Measurements from ENCODE around the gene RNF6. TPM values are rescaled to one million over a fixed set of nuclear protein-coding genes. Genes with fewer than 3 reads are reported as not detected.

The RNF6 gene
- total and polyA plus RNA-seq, 3 donors from 2014 or later: 34.7 to 42.8 (median 38.4) TPM

GRCh38 chr13:26219726-26220125 lies 2.4 kb downstream of the RNF6 start:
- peaks cover 8% of the 10 kb centered on the region for H3K4me1 ChIP-seq
- no peak overlapping the region for H3K4me3 ChIP-seq
- DNase-seq: no peak
- WGBS, 2 donors: 57 to 93% methylated on average over 1 of the region's 1 CpG
- no peaks in the 10 kb centered on the region for H3K9me3 ChIP-seq
- intact Hi-C loops (cut with DNase I; ENCODE audit: low total_unique reads): no loop called here
- TF ChIP-seq POLR2A (IDR thresholded peaks at IDR 0.05) (no peak), CTCF (IDR thresholded peaks at IDR 0.05) (no peak)
- no peaks in the 10 kb centered on the region for H3K36me3 ChIP-seq (ENCODE audit: low read depth, missing control alignments)
- no peaks in the 10 kb centered on the region for H3K27me3 ChIP-seq
- H3K27ac ChIP-seq: no peak overlapping the region

- 91 to 97% methylated on average over 2 of the region's 2 CpGs for WGBS, 2 donors
- intact Hi-C loops (cut with DNase I; ENCODE audit: low total_unique reads): no loop called here
Measured at GRCh38 chr13:26216042-26216441, 6.1 kb downstream of the RNF6 start.

GRCh38 chr13:26213982-26214381 lies 8.1 kb downstream of the RNF6 start:
- H3K4me1 ChIP-seq: no peaks in the 10 kb centered on the region
- H3K4me3 ChIP-seq: no peak overlapping the region
- no peaks in the 10 kb centered on the region for H3K27me3 ChIP-seq
- no peaks in the 10 kb centered on the region for H3K9me3 ChIP-seq
- DNase-seq: no peak
- 94 to 98% methylated on average over 6 of the region's 6 CpGs for WGBS, 2 donors
- intact Hi-C loops (cut with DNase I; ENCODE audit: low total_unique reads): no loop called here
- TF ChIP-seq POLR2A (IDR thresholded peaks at IDR 0.05) (no peak), CTCF (IDR thresholded peaks at IDR 0.05) (no peak)
- H3K36me3 ChIP-seq (ENCODE audit: low read depth, missing control alignments): no peaks in the 10 kb centered on the region
- no peak overlapping the region for H3K27ac ChIP-seq

More at GRCh38 chr13:26216042-26216441, 6.1 kb downstream of the RNF6 start:
- H3K27me3 ChIP-seq: no peaks in the 10 kb centered on the region
- no peak overlapping the region for H3K27ac ChIP-seq
- DNase-seq: no peak
- no peaks in the 10 kb centered on the region for H3K9me3 ChIP-seq
- TF ChIP-seq CTCF (IDR thresholded peaks at IDR 0.05): no peak
- no peak for TF ChIP-seq POLR2A (IDR thresholded peaks at IDR 0.05)
- H3K4me3 ChIP-seq: no peak overlapping the region
- peaks cover 6% of the 10 kb centered on the region for H3K4me1 ChIP-seq
- no peaks in the 10 kb centered on the region for H3K36me3 ChIP-seq (ENCODE audit: low read depth, missing control alignments)

- Histone ChIP-seq H3K27ac (no peak overlapping the region), H3K27me3 (no peaks in the 10 kb centered on the region), H3K4me3 (no peak overlapping the region), H3K4me1 (no peaks in the 10 kb centered on the region), H3K9me3 (no peaks in the 10 kb centered on the region), H3K36me3 (ENCODE audit: low read depth, missing control alignments) (no peaks in the 10 kb centered on the region)
- intact Hi-C loops (cut with DNase I; ENCODE audit: low total_unique reads): no loop called here
- 87 to 93% methylated on average over 1 of the region's 1 CpG for WGBS, 2 donors
- no peak for DNase-seq
- no peak for TF ChIP-seq CTCF (IDR thresholded peaks at IDR 0.05)
- no peak for TF ChIP-seq POLR2A (IDR thresholded peaks at IDR 0.05)
Measured at GRCh38 chr13:26213345-26213744, 8.8 kb downstream of the RNF6 start.

GRCh38 chr13:26208287-26208686 lies 13.8 kb downstream of the RNF6 start:
- Histone ChIP-seq H3K9me3 (no peaks in the 10 kb centered on the region), H3K4me3 (no peak overlapping the region), H3K4me1 (no peaks in the 10 kb centered on the region), H3K27me3 (no peaks in the 10 kb centered on the region), H3K27ac (no peak overlapping the region), H3K36me3 (ENCODE audit: low read depth, missing control alignments) (no peaks in the 10 kb centered on the region)
- intact Hi-C loops (cut with DNase I; ENCODE audit: low total_unique reads): no loop called here
- DNase-seq: no peak
- TF ChIP-seq CTCF (IDR thresholded peaks at IDR 0.05) (no peak), POLR2A (IDR thresholded peaks at IDR 0.05) (no peak)
- 71 to 96% methylated on average over 1 of the region's 1 CpG for WGBS, 2 donors

Data from testis (tissue), 3 donors.